Activated CD4-positive, CD25-positive, alpha-beta regulatory T cell treated with anti-CD3 and anti-CD28 coated beads, Interleukin-2, amount 50 U/mL, for 72 hours (primary cell): Measurements from ENCODE around the gene UMOD.
"Not testable (repeated sequence)": the region's sequence is repeated elsewhere in the genome, so short reads cannot be mapped to it uniquely, and the experiment has no call there.

Experiments used
- DNase-seq: peaks from one replicate; pipeline ENCODE4 v3.0.0; 2021

Gene UMOD

GRCh38 chr16:20320178-20320577 lies 32.3 kb downstream of the UMOD start:
- no peak for DNase-seq

- DNase-seq: no peak
These were observed 33.1 kb downstream of the UMOD start for GRCh38 chr16:20319406-20319805.

GRCh38 chr16:20318437-20318836 lies 34.1 kb downstream of the UMOD start:
- no peak for DNase-seq

DNA sequence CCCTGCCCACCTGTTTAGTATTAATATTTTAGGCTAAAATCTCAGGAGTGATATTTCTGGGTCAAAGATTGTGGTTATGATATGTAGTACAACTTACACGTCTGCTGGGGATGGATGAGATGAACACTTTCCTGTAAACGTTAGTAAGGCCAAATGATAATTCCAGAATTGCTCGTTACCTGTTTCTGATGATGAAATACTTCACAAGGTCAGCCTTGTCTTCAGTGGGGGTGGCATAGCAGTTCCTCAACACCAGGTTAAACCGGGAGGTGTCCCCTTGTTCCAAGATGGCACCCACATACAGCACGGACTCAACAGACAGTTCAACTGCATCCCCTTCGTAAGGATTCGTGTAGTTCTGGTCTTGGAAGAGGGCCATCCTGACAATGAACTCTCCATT lies 34.5 kb downstream of the UMOD start:
- no peak for DNase-seq

DNA sequence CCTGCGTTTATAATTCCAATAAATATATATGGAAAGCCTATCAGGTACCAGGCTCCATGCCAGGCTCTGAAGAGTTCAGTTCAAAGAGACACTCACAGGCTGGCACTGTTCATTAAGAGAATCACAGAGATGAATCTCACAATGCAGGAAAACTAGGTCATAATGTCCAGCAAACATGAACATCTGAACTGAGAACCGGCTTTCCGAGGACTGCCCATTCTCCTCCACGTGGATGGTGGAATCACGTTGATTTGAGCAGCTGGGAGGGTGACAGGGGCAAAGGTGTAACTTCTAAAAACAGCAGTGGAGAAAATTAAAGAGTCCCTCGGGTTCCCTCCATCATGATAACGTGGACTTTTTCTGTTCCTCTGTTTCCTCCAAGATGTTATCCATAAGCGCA lies 35.4 kb downstream of the UMOD start:
- DNase-seq: no peak

DNA sequence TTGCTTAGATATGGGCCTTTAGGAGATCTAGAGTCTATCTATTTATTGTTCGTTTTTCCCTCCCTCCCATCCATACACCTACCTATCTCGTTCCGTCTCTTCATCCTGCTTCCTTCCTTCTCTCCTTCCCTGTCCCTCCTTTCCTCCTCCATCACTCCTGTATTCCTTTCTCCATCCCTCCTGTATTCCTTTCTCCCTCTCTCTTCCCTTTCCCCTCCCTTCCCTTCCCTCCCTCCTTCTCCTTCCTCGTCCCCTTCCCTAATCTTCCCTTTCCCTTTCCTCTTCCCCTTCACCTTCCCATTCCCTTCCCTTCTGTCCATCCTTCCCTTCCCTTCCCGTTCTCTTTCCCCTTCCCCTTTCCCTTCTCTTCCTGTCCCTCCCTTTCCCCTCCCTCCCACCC lies 35.8 kb downstream of the UMOD start:
- DNase-seq: no peak

DNA sequence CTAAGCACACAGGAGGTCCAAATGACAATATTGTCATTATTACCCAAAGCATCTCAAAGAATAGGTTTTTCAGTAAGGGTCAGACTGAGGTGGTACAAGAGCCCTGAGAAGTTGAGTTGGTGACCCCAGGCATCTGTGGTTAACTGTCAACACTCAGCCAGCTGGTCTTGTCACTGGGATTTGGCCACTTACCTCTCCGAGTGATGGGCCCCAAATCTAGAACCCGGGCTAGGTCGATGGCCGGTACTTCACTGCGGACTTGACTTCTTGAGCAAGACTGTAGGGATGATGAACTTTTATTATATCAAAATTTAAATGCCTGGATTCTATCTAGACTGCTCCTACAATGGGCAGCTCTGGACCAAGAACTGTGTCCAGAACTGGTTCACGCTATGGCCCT lies 36.8 kb downstream of the UMOD start:
- no peak for DNase-seq

DNA sequence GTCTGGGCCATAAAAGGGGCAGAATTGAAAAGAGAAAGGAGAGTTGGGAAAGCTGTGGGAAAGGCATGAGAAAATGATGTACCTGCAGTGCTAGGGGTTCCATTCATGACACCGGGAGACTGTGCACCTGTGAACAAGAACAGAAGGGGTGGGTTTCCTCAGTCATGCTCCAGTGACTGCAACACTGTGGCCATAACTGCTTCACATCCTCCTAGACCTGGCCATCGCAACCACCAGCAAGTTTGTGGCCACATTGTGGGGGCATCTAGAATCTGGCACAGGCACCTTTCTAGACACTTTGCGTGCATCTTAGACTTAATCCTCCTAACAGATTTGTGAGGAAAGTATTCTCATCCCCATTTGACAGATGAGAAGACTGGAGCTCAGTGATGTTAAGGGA lies 37.9 kb downstream of the UMOD start:
- no peak for DNase-seq

DNA sequence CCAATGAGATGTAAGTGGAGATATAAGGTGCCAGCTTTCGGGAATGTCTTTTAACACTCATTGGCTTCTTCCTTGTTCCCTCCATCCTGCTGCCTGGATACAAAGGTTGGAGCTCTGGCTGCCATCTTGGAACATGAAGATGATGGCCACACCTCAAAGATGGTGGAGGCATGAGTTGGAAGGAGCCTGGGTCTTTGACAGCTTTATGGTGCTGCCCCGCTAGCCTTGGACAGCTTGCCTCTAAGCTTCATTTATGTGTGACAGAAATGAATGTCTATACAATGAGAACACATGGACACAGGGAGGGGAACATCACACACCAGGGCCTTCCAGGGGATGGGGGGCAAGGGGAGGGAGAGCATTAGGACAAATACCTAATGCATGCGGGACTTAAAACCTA lies 38.8 kb downstream of the UMOD start:
- no peak for DNase-seq

DNA sequence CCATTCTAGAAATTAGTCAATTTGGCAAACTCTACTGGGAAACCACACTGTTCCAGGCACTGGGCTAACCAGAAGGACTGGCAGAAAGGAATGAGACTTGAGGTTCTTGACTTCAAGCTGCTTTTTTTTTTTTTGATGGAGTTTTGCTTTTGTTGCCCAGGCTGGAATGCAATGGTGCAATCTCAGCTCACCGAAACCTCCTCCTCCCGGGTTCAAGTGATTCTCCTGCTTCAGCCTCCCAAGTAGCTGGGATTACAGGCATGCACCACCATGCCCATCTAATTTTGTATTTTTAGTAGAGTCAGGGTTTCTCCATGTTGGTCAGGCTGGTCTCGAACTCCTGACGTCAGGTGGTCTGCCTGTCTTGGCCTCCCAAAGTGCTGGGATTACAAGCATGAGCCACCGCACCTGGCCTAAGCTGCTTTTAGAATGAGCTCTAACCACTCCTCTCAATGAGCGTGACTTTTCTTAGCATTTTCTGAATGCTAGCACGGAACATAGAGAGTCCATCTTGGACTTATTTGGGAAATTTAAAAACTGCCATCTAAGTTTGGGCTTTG lies 39.9 kb downstream of the UMOD start:
- not testable (repeated sequence) for DNase-seq

DNA sequence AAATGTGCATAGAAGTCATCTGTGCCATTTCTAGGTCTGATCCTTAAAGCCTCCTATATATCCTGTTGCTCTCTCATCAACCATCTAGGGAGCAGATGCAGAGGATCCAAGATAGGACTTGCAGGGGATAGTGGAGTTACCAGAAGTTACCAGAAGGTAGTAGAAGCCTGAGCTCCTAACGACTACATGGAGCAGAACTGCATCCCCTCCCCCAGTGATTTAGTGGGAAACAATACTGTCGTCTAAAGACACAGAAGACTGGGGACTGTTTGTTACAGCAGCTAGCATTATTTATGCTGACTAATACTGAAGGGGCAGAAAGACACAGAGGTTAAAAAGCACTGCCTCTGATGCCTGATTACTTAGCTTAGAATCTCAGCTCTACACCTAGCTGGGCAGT lies 41.0 kb downstream of the UMOD start:
- DNase-seq: no peak

DNA sequence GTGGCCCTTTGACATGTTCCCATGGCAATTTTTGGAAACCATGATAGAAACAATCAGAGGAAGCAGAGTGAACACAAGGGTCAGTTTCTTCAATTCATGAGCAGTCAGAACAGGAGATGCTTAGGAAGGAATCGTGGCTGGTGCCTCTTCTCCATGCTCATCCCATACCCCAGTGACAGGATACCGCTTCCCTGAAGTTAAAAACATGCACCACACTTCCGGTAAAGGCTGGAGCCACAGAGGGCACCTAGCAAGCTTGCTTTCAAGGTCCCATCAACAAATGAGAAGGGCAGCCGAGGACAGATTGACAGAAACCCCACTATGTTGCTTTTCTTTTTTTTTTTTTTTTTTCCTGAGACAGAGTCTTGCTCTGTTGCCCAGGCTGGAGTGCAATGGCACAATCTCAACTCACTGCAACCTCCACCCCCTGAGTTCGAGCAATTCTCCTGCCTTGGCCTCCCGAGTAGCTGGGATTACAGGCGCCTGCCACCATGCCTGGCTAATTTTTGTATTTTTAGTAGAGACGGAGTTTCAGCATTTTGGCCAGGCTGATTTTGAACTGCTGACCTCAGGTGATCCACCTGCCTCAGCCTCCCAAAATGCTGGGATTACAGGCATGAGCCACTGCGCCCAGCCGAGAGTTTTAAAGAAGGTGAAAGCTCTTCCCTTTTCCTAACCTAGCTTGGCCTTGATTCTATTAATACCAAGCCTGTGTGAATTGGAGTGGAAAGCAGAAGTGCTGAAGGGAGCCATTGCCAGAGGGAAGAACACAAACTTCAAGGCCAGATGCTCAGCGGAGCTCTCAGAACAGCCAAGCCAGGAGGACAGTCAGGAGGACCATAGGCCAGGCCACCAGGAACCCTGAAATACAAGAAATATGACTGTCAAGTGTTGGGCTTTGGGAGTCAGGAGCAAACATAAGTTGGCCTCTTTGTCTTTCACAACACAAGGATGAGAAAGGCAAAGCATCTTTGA lies 41.8 kb downstream of the UMOD start:
- DNase-seq: no peak

- DNase-seq: no peak
These were observed 42.7 kb downstream of the UMOD start for GRCh38 chr16:20309786-20310185.

DNA sequence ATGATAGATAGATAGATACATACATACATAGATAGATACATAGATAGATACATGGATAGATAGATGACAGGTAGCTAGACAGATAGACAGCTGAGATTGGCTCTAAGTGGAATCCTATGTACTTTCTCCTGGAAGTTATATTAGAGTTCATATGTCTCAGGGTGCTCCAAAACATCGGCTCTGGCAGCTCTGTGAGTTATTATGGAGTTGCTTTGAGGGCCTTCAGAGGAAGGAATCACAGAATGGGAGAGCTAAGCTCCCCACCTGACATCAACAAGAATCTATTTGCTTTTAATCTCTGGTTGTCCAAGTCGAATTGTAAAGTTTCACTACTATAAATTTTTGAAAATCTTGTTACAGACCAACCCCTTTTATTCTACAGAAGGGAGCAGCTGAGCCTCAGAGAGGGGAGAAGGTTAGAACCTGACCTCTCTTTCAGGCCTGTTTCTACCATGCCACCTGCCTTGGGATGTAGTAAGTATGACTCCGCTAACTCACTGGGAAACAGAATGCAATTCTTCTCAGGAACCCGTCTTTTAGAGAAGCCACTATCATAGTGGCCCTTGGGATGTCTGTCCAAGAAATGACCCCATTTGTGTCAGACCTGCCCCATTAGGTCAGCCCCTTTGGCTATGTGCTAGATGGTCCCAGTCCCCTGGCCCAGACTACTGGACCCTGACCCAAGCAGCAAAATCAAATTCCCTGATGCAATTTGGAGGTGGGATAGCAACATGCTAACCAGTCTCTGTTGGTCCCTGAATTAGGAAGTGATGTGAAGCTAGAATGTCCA lies 43.5 kb downstream of the UMOD start:
- no peak for DNase-seq

GRCh38 chr16:20308266-20308665 lies 44.2 kb downstream of the UMOD start:
- no peak for DNase-seq

DNA sequence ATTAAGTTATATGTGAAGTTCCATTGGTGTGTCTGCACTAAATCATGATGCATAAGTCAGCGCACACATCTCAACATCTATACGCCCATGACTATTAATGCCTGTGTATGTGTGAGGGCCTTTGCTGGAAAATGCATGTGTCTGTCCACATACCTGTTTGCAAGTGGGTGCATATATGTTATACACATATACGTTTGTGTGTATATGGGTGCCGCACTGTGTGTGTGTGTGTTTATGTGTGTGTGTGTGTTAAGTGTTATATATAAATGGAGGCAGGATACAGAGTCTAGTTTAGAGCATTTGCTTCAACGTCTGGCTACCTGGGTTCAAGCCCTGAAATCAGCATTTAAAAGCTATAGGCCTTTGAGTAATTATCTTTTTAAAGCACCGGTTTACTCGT lies 44.7 kb downstream of the UMOD start:
- DNase-seq: no peak

DNA sequence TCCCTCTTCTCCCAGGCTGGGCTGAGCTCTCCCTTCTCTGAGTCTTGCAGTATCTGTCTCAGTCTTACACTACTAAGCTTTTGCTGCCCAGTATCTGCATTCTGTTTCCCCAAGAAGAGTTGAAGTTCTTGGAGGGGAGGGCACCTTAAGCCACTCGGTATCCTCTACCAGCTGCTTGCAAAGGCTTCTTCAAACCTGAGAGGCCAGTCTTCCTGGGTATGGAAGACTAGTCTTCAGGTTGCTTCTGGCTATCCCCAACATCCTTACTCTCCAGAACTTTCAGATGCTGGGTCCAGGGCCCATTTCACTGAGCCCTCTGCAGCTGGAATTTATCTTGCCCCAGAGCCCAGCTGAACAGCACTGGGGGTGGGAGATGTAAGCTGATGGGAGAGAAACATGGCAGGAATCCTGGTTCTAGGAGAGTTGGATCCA lies 45.3 kb downstream of the UMOD start:
- DNase-seq: no peak

DNA sequence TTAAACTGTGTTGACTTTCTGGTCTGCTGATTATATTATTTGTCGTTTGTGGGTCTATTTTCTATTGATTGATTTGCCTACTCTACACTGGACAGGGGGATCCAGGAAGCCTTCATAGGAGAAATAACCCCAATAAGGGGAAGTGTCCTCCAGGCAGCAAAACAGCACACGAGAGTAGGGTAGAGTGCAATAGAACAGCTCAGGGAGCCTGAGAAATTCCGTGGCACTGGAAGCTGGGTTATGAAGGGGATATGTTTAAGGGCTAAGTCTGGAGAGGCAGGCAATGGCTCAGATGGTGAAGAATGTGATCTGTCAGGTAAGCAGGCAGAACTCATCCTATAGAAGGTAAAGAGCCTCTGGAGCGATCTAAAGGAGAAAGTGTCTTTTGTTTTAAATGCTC lies 46.1 kb downstream of the UMOD start:
- no peak for DNase-seq

- no peak for DNase-seq
These were observed 49.5 kb downstream of the UMOD start for GRCh38 chr16:20303012-20303411.

GRCh38 chr16:20302389-20302788 lies 50.1 kb downstream of the UMOD start:
- DNase-seq: no peak

DNA sequence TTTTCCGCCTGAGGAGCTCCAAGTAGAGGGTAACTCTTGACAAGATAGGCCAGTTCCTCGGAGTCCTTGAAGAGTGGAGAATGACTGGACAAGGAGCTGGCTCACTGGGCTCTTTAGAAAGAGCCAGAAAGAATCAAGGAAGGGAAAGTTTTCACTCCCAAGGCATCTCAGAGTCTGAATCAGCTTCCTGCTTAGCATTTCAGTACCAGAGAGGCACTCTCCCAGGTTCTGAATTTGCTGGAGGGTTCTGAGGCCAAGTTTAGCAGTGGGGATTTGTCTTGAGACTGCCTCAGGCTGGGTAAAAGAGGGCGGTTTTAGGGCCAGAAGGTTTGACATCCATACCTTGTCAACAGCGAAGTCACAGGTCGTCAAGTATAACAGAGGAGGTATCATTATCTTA lies 50.7 kb downstream of the UMOD start:
- DNase-seq: no peak

DNA sequence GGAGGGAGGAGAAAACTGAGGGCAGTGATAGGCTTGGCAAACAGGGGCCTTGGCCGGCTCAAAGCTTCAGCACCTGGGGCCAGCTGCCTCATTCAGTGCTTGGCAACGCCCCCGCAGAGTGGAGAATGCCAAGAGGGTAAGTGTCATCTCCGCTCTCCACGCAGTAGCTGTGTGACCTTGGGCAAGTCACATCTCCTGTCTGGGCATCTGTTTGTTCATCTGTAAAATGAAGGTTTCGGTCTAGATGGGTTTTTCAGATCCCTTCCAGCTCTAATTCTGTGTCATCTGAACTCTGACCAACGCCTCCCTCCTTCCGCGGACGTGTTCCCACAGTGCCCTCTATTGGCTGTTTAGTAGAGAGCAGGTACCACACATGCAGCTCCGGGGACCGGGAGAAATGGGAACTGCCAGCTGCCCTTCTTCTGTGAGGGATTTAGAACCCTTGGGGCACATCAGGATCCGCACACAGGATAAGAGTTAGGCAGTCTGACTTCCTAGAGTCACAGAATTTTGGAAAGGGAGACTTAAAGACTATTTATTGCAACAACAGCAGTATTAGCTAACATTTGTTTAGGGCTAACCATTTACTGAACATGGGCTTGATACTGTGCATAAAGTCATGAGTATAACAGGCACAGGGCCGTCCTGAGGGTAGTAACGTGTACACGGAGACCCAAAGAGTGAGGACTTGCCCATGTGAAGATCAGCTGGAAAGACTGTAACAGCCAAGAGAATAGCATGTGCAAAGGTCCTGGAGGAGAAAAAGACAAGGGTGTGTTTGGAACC lies 52.0 kb downstream of the UMOD start:
- peak; percentile 32 for DNase-seq

DNA sequence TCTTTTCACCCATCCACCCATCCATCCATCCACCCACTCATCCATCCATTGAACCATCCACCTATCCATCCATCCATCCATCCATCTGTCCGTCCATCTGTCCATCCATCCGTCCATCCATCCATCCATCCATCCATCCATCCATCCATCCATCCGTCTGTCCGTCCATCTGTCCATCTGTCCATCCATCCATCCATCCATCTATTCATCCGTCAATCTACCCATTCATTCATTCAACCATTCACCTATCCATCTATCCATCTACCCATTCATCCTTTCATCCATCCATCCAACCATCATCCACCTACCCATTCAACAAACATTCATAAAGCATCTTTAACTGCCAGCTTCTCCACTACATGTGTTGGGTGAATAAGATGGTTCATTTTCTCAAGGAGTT lies 54.1 kb downstream of the UMOD start:
- DNase-seq: no peak
